ENCODE measurements around the gene DDX10.
"Not testable (repeated sequence)": the region's sequence is repeated elsewhere in the genome, so short reads cannot be mapped to it uniquely, and the experiment has no call there.

The DDX10 gene

DNA sequence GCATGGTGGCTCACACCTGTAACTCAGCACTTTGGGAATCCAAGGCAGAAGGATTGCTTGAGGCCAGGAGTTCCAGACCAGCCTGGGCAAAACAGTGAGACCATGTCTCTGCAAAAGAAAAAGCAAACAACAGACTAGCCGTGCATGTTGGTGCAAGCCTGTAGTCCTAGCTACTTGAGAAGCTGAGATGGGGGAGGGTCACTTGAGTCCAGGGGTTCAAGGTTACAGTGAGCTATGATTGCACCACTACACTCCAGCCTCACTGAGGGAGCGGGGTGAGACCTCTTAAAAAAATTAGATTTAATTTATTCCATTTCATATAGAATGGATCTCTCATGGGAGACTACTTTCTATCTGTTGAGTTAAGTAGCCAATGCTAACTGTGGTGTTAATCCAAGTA is 50.4 kb downstream of the DDX10 start:
- DNase-seq (ENCODE audit: low read depth) = no peak

DNA sequence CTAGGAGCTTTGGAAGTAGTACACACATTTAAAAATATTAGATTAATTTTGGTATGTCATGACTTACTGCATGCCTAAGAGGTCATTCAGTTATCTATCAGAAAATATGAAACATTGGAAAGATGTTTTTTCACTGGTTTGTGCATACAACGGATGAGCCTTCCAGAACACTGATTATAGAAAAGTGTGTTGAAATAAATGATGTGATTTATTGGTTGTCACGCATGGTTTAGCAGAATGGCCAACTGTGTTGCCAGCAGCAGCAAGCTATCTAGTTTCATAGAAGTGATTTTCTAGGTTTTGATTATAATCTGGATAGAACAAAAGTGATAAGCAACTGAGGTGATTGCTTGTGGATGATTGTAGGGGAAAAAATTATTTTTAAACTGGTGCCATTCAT is 53.6 kb downstream of the DDX10 start:
- no peak for DNase-seq (ENCODE audit: low read depth)

DNA sequence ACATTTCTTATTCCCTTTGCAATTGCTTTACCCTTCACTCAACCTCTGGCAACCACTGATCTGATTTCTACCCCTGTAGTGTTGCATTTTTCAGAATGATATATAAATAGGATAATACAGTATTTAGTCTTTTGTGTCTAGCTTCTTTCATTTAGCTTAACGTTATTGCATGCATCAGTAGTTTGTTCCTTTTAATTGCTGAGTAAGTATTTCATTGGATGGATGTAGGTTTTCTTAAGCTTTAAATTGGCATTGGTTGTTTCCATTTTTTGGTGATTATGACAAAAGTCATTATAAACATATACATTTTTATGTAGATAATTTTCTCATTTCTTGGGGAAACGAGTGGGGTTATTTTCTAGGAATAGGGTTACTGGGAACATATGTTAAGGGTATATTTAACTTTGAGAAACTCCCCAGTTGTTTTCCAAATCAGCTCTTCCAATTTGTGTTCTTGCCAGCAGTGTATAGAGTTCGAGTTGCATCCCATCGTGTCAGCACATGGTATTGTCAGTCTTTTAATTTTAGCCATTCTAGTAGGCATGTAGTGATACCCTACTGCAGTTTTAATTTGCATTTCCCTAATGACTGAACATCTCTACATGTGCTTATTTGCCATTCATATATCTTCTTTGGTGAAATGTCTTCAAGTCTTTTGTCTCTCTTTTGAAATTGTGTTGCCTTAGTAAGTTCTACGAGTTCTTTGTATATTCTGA is 60.3 kb downstream of the DDX10 start:
- DNase-seq (ENCODE audit: low read depth) = no peak

DNA sequence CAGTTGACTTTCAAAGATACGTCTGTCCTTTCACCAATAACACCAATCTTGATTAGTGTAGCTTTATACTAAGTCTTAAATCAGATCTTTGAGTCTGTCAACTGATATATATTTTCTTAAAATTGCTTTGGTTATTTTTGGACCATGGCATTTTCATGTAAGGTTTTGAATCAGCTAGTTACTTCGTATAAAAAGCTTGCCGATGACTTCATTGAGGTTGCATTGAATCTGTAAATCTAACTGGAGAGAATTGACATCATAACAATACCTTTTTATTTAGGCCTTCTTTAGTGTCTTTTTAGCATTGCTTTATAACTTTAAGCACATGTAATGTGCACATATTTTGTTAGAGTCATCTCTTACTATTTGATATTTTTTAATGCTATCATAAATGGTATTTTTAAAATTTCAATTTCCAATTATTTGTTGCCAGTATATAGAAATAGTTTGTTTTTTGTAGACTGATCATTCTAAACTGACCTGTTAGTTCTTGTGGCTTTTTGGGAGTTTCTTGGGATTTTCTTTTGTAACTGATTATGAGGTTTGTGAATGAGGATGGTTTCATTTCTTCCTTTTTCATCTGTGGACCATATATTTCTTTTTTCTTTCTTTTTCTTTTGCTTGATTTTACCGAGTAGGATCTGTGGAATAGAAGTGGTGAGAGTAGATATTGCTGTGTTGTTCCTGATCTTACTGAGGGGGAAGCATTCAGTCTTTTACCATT is 61.4 kb downstream of the DDX10 start:
- DNase-seq (ENCODE audit: low read depth) = no peak

DNA sequence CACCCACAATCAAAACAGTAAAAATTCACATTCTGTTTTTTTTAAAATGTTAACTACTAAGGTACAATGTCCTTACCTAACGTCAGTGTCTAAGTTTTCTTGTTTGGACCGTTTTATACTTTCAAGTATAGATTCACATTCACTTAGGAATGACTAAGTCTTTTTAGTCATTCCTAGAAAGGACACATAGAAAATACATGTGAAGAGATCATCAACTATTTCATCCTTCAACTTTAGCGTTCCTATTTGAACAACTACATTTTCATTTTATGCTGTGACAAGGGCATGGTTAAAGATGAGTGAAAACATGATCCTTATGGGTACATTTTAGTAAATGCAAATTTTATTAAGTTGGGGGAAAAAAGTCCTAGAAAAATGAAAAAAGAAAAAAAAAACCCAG is 62.8 kb downstream of the DDX10 start:
- no peak for DNase-seq (ENCODE audit: low read depth)

DNA sequence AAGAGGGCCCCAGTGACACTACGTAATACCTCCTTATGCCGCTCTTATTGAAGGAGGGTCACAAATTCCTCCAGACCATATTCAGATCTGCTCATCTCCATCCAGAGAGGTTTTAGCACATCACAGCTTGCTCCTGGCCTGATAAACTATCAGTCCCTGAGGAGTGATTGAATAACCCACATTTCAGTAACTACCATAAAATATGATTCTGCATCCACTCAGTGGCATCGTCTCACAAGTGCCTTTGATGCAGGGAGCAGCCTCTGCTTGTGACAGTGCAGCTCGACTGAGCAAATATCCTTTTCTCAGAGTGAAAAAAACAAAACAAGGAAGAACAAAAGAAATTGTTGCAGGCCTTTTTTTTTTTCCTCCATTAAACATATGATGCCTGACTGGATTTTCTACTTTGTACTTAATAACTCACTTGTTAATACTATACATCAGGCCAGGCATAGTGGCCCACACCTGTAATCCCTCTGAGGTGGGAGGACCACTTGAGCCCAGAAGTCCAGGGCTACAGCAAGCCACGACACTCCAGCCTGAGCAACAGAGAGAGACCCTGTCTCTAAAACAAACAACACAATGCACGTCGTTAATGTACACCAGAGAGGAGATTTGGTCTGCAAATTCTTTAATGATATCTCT is 64.5 kb downstream of the DDX10 start:
- DNase-seq (ENCODE audit: low read depth) = no peak

DNA sequence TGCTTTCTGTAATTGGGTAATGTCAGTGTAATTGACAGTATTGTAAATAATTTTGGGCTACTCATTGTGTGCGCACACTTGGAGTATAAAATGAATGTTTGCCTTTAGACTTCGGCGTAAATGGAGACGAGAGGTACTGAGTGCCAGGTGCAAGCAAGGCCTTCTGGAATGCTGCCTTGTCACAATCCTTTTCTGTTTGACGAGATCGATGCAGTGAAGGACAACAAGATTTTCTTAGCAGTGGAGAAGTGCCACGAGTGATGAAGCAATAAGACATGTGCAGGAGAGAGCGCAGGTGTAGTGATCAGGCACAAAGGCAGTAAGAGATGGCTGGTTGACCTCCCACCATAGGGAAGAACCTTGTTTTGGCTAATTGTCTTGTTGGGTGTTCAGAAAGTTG is 67.5 kb downstream of the DDX10 start:
- DNase-seq (ENCODE audit: low read depth) = no peak

DNA sequence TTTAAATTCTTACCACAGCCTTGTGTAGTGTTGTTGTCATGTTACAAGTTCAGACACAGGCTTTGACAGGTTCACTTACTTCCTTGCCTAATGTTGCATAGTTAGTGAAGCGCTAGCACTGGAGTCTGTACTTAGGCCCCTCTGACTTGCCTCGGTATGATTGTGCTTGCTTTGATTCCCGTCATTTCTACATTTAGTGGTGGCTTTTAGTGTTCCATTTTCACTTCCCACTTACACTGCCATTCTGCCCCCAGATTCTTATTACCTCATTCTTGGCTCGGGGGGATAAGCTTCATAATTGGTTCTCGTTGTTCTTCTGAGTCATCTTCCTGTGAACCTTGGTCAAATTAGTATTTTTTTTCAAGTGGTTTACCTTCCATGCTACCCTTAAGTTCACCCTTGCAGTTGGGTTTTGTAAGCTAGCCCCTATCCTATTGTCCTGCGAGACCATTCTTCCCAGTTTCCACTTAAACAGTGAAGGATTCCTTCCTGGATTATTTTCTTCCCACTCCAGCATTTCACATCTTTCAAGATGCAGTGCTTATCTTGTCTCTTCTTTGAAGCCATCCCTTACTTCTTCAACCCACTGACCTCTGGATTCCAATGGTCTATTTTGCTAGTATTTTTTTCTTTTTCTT is 68.7 kb downstream of the DDX10 start:
- peak; percentile 33 for DNase-seq (ENCODE audit: low read depth)

DNA sequence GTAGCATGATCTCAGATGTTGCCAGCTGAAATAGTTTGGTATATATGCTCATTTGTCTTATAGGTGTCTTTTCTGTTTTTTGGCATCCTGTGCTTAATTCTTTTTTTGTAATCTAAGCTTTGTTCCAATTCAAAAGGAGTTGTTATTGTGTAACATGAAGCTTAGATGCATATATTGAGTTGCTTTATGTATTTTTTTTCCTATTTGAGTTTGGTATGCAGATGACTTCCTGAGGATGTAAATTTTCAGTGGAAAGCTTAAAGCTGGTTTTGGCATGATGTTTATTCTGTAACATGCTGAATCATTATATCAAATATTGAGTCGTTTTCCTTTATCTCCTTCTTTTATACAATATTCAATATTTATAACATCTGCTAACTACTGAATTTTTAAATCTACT is 69.4 kb downstream of the DDX10 start:
- DNase-seq (ENCODE audit: low read depth) = no peak

DNA sequence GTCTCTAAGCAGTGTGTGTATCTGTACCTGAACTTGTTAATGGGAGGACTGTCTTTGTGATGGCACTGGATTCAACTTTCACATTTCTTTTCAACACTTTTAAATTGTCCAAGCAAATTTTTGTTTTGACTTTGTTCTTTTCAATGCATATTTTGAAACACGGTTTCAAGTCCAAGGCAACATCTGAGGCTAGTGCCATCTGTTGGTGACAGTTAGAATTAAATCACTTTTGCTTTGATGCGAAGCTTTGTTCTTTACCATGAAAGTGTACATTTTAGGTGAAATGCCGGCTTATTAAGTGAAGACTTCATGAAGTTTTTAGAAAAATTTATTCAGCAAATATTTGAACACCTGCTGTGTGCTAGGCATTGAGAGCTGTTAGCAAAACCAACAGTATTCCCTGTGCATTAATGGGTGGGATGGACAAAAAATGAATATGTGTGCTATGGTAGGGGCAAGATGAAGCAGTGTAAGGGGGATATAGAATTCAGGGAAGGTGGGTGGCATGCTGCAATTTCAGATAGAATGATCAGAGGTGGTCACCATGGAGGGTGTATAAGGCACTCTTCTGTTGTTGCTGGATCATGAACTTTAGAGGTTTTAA is 70.2 kb downstream of the DDX10 start:
- no peak for DNase-seq (ENCODE audit: low read depth)

DNA sequence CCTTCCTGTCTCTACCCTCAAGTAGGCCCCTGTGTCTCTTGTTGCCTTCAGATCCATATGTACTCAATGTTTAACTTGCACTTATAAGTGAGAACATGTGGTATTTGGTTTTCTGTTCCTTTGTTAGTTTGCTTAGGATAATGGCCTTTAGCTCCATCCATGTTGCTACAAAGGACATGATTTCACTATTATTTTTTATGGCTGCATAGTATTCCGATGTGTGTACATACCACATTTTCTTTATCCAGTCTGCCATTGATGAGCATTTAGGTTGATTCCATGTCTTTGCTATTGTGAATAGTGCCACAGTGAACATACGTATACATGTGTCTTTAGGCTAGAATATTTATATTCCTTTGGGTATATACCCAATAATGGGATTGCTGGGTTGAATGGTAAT is 75.3 kb downstream of the DDX10 start:
- DNase-seq (ENCODE audit: low read depth) = not testable (repeated sequence)

DNA sequence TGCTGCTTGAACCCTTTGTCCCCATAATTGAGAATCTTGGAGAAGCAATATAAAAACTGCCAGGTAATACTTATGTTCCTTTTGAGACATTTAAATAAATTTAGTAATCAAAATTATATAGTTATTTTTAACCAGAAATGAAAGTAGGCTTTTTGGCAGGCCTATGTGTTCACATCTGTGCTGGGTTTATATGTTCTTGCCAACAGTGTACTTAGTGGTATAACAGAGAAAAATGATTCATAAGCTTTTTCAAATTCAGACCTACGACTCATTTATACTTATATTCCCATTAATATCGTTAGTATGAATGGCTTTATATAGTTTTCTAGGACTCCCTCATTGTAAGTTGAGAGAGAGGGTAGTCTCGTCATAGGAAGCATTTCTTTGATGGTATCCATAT is 79.0 kb downstream of the DDX10 start:
- DNase-seq (ENCODE audit: low read depth) = no peak

DNA sequence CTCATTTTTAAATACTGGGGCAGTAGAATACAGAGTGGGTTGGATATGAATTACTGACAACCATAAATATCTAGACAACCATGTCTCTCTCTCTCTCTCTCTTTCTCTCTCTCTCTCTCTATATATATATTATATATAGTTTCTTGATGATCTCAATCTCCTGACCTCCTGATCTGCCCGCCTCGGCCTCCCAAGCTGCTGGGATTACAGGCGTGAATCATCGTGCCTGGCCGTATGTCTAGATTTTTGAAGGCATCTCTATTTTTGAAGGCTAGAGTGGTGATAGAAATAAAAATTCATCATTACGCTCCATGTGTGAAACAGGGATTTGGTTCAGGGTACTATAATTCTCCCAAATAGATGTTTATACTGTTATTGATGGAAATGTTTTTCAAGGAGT is 84.1 kb downstream of the DDX10 start:
- DNase-seq (ENCODE audit: low read depth) = no peak

DNA sequence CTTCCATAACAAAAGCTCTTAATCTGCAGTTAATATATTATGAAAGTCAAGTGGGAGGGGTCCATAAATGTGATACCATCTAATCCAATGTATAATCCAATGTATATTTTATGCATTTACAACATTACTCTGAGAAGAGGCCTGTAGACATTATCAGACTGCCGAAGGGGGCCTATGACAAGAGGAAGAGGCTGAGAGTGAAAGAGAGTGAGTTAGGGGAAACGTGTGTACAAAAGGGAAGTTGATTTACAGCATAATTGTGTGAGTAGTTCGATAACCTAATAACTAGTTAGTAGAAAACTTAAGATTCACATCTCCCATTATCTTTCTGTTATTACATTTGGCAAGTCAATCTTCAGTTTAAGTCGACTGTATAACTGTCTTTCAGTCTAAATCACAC is 86.6 kb downstream of the DDX10 start:
- no peak for DNase-seq (ENCODE audit: low read depth)

DNA sequence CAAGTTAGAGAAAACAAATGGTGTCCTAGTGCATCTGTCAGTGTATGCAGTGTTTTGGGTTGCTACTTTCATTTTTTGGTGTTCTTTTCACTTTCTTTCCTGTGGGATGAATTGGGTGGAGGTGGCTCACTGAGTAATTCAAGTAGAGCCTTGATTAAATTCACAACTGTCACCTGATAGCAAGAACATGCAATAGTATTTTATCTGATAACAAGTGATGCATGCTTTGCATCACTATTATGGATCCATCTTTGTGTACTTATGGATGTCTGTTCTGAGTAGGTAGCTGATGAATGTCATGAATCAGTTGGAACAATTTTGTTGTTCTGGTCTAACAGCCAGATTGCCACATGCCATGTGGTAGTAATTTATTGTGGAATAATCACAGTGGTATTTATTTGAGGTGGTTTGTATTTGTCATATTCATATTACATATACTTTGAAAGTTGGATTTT is 87.5 kb downstream of the DDX10 start:
- no peak for DNase-seq (ENCODE audit: low read depth)

DNA sequence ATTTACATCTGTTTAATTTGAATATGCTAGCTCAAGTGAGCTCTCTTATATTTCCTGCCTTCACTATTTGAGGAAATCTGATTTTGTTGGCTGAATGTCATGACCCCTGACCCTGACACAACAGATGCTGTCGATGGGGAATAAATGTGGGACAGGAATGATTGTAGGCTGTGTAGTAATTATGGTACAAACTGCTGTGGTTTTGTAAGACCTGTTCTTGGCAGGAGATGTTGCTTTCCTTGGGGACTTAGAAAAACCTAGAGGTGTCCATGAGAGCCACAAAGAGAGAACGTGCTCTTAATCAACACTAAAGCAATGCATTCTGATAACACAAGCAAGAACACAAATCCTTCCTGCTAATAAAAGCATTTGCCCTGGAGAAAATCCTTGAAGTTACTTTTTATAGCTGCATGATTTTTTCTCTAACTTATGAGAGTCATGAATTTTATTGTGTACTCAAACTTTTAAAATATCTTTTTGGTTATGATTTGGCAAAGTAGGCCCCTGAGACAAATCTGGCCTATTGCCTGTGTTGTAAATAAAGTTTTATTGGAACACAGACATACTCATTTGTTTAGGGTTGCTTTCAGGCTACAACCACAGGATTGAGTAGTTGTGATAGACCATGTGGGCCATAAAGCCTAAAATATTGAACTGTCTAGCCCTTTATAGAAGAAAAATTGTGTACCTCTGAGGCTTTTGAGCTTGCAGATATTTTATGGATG is 90.2 kb downstream of the DDX10 start:
- no peak for DNase-seq (ENCODE audit: low read depth)

DNA sequence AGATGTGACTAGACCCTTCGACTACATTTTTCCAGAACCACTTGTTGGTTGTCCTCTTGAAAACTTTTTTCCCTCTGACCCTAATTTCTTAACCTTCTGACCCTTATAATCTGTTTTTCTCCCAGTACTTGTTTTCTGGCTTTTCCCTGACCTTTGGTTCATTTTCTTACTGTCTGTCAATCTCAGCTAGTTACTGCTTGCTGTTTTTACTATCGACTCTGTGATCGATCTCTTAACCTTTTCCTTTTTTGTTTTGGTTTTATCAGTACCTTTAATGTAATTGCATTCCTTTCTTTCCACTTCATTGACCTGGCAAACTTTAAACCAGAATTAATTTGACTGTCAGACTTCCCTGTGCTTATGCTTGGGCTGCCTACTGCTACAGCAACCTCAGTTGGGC is 92.8 kb downstream of the DDX10 start:
- no peak for DNase-seq (ENCODE audit: low read depth)

DNA sequence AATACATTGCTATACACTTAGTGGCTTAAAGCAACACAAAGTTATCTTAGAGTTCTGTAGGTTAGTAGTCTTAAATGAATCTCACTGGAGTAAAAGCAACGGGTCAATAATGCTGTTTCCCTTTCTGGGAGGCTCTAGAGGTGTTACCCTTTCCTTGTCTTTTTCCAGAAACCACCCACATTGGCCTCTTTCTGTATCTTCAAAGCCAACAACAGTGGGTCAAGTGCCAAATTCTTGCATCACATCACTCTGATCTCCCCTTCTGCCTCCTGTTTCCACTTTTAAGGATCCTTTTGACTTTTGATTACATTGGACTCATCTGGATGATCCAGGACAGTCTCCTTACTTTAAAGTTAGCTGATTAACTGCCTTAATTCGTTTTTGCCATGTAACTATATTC is 93.6 kb downstream of the DDX10 start:
- DNase-seq (ENCODE audit: low read depth) = no peak

DNA sequence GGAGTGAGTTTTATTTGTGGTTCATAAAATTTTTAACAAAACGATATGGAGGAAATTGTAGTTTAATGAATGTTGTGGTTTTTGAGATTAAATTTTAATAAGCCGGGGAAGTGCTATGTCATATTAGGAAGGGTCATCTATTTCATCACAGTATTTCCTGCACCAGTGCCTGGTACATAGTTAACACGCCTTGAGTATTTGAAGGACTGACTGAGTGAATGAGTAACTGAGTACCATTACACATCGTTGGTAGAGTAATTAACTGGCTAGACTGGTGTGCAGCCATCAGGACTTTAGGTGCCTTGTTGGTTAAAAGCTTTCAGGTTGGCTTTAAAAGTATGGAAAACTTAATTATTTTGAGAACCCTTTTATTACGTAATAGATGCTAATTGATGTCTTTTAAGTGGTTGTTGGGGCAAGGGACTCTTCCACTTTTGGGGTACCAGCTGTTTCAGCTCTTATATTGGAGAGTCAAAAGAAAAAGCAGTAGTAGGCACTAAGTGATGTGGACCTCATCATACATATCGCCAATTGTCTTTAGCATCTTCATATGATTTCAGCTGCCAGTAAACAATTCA is 101.8 kb downstream of the DDX10 start:
- no peak for DNase-seq (ENCODE audit: low read depth)

DNA sequence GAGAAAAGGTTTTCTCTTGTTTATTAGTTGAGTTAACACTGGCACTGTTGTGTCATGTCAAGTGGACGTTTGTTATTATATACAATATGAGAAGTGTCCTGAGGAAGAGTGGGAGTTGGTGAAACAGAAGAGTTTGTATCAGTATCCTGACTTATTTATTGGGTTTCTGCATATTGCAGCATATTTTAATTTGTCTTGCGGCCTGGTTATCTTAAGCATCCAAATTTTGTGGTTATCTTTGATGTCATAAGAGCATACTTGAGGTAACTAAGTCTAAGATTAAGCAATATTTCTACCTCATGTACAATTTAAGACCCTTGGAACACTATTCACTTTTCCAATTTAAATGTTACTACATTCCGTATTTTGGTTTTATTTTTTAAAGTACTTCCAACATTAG is 103.5 kb downstream of the DDX10 start:
- DNase-seq (ENCODE audit: low read depth) = no peak

DNA sequence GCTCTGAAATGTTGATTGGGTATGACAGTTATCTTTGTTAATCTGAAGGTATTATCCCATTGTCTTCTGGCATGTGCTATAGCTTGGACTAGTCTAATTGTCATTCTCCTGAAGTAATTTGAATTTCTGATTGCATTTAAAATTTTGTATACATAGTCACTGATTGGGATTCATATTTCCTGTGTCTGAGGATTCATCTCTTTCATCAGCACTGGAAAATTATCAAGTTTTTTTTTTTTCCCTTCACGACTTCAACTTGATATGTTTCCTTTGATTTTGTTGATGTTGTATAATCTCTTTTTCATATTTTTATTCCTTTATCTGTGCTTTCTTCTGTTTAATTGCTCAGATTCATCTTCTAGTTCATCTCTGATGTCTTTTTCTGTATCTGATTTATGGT is 104.1 kb downstream of the DDX10 start:
- DNase-seq (ENCODE audit: low read depth) = no peak
